ENCODE data around the gene DLGAP3. TPM values are rescaled to one million over a fixed set of nuclear protein-coding genes. Genes with fewer than 3 reads are reported as not detected.

DLGAP3 gene
- total RNA-seq, 5 donors from 2014 or later (not counting 1 experiment from before 2014, with no cell fraction given) = 0.78 to 1.6 (median 0.99) TPM

DNA sequence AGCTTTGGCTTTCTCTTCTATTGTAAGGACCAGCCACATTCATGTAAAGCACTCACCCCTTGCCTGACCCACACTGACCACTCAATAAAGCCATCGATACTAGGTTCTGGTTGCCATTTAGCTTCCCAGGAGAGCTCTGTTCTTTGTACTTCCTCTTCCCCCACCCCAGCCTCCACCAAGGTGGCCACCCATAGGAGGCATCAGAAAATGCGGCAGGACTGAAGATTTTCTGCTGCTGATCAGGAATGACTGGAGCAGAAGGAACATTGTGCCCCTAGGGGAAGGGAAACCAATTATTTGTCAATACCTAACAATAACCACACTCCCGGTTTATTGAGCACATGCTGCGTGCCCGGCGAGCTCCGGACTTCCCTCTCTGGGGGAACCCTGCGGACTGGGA, 64.7 kb downstream of the DLGAP3 start:
- no peaks in the 10 kb centered on the region for H3K9me3 Mint-ChIP-seq
- no peaks in the 10 kb centered on the region for H3K36me3 Mint-ChIP-seq
- Histone ChIP-seq H3K27ac (ENCODE audit: low read length) (peak overlapping the region; percentile 63), H3K36me3 (ENCODE audit: control insufficient read depth in 2 of 2, extremely low read depth in 1 of 2, insufficient read depth in 1 of 2, low read length in 1 of 2) (no peaks in the 10 kb centered on the region), H3K27me3 (replicated peaks in 1 of 2; ENCODE audit: control insufficient read depth in 2 of 2, extremely low read depth in 1 of 2, insufficient read depth in 2 of 2, low read length in 1 of 2) (no peaks in the 10 kb centered on the region), H3K4me3 (ENCODE audit: control insufficient read depth in 1 of 2, extremely low read depth in 1 of 2, low read length in 1 of 2) (no peak overlapping the region), H3K9me3 (no peaks in the 10 kb centered on the region), H3K4me1 (ENCODE audit: control insufficient read depth in 1 of 2, extremely low read depth in 1 of 2, insufficient read depth in 2 of 2, low read length in 2 of 2) (peaks cover 24 to 48% of the 10 kb centered on the region in 2 experiments)
- CTCF ChIA-PET = interaction anchor here (1.7 to 4.8 kb wide), 2 partner anchors 12 kb away, joined by 12 to 37 read pairs; no protein-coding TSS in a partner anchor
- POLR2A ChIA-PET = interaction anchor here in 1 of 2 donors (0.6 kb wide), 1 partner anchor 214 kb away, joined by 3 read pairs; no protein-coding TSS in a partner anchor
- H3K27me3 Mint-ChIP-seq = no peaks in the 10 kb centered on the region
- DNase-seq (no peak), ATAC-seq (replicated peaks in 1 of 4) (no peak)
- H3K4me1 Mint-ChIP-seq = peaks cover 35 to 59% (median 41%) of the 10 kb centered on the region in 3 donors
- peak overlapping the region; percentile 76 to 87 for H3K27ac Mint-ChIP-seq
- WGBS (ENCODE audit: insufficient coverage) = 98% methylated on average over 5 of the region's 8 CpGs
- H3K4me3 Mint-ChIP-seq = peak overlapping the region; percentile 70 to 82 (median 73)

DNA sequence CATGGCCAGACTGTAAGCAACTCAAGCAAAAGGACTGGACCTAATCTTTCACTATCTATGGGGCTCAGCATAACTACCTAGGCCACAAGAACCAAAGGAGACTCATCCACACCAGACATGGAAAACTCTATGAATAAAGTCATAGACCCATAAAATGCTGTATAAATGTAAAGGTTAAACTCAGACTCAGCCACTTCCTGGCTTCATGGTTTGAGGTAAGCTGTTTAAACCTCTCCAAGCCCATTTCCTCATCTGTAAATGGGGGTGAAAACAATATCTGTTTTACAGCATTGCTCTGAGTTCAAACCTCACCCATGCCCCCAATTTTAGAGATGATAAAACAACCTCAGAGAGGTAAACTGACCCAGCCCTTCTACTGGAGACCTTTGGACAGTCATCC, 65.9 kb downstream of the DLGAP3 start:
- H3K4me1 Mint-ChIP-seq = peaks cover 44 to 69% (median 50%) of the 10 kb centered on the region in 3 donors
- no peaks in the 10 kb centered on the region for H3K9me3 Mint-ChIP-seq
- ATAC-seq (replicated peaks in 1 of 4) = no peak
- H3K4me3 ChIP-seq (ENCODE audit: control insufficient read depth in 1 of 2, extremely low read depth in 1 of 2, low read length in 1 of 2) = peak overlapping the region in 1 of 2 donors; percentile 20
- POLR2A ChIA-PET = no interaction called here
- no peaks in the 10 kb centered on the region for H3K27me3 Mint-ChIP-seq
- no peaks in the 10 kb centered on the region for H3K9me3 ChIP-seq
- H3K4me1 ChIP-seq (ENCODE audit: control insufficient read depth in 1 of 2, extremely low read depth in 1 of 2, insufficient read depth in 2 of 2, low read length in 2 of 2) = peaks cover 28 to 58% of the 10 kb centered on the region in 2 experiments
- CTCF ChIA-PET = interaction anchor here in 1 of 2 donors (4.8 kb wide), 1 partner anchor 11 kb away, joined by 37 read pairs; no protein-coding TSS in a partner anchor
- DNase-seq = peak in 1 of 35 experiments; percentile 35
- H3K27ac Mint-ChIP-seq = peak overlapping the region; percentile 76 to 87
- peak overlapping the region; percentile 63 for H3K27ac ChIP-seq (ENCODE audit: low read length)
- no peaks in the 10 kb centered on the region for H3K36me3 ChIP-seq (ENCODE audit: control insufficient read depth in 2 of 2, extremely low read depth in 1 of 2, insufficient read depth in 1 of 2, low read length in 1 of 2)
- no peaks in the 10 kb centered on the region for H3K36me3 Mint-ChIP-seq
- H3K27me3 ChIP-seq (replicated peaks in 1 of 2; ENCODE audit: control insufficient read depth in 2 of 2, extremely low read depth in 1 of 2, insufficient read depth in 2 of 2, low read length in 1 of 2) = no peaks in the 10 kb centered on the region
- peak overlapping the region; percentile 7 to 82 (median 18) for H3K4me3 Mint-ChIP-seq

DNA sequence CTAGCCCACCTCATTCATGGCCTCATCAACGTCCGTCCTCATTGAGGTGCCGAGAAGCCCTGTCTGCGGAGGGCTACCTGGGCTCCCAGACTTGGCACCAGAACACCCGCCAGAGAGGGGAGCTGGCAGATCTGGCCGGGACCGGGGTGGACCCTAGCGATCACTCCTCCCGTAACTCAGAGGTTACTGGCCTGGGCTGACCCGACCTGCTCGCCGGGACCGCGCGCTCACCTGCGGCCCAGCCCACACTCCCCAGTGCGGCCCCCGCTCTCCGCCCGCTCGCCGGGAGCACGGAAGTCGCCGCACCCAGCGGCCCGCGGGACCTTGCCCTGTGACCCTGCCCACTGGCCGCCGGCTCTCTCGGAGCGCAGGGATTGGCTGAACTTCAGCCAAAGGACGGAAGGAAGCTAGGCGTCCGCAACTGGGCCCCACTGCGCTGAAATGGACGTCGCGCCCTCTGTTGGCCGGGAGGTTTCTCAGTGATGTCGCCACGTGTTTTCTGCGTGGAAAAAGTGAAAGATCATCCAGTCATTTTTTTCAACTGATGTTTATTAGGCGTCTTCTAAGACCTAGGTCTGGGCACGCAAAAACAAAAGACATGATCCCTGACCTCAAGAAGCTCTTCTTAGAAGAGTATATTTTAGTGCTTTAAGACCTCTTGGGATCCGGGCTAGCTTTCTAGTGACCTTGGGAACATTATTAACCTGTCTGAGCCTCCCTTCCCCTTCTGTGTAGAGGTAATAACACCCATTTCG, 69.8 kb downstream of the DLGAP3 start, which contains the start of gene SMIM12:
SMIM12 (minus strand) TSS at position 304 of the 755 bp plus-strand sequence. CDS start 3,772 bp downstream, outside the sequence.
- Mint-ChIP-seq H3K27ac (peak within 1 kb of the TSS; percentile 96), H3K27me3 (no peaks in the 10 kb centered on the region), H3K36me3 (peaks cover 3% of the 10 kb centered on the region), H3K4me1 (peaks cover 57 to 75% (median 63%) of the 10 kb centered on the region in 3 donors), H3K9me3 (no peaks in the 10 kb centered on the region), H3K4me3 (peak within 1 kb of the TSS; percentile 89 to 97 (median 97))
- peak within 1 kb of the TSS; percentile 85 for H3K27ac ChIP-seq (ENCODE audit: low read length)
- H3K9me3 ChIP-seq = no peaks in the 10 kb centered on the region
- H3K4me1 ChIP-seq (ENCODE audit: control insufficient read depth in 1 of 2, extremely low read depth in 1 of 2, insufficient read depth in 2 of 2, low read length in 2 of 2) = peaks cover 27 to 48% of the 10 kb centered on the region in 2 experiments
- H3K27me3 ChIP-seq (replicated peaks in 1 of 2; ENCODE audit: control insufficient read depth in 2 of 2, extremely low read depth in 1 of 2, insufficient read depth in 2 of 2, low read length in 1 of 2) = no peaks in the 10 kb centered on the region
- peaks cover 0 to 13% of the 10 kb centered on the region in 2 donors for H3K36me3 ChIP-seq (ENCODE audit: control insufficient read depth in 2 of 2, extremely low read depth in 1 of 2, insufficient read depth in 1 of 2, low read length in 1 of 2)
- ChIA-PET CTCF (interaction anchor here in 1 of 2 donors (0.9 to 1.2 kb wide), 3 partner anchors 9 to 333 kb away, joined by 3 to 4 read pairs (median 3); partner anchors contain the start of gene SFPQ), POLR2A (no interaction called here)
- DNase-seq = peak; percentile 68 to 93 (median 80)
- peak; percentile 94 to 98 (median 96) for ATAC-seq (replicated peaks in 1 of 4)
- under 1% methylated on average over 44 of the region's 47 CpGs for WGBS (ENCODE audit: insufficient coverage)
- peak within 1 kb of the TSS; percentile 92 to 95 for H3K4me3 ChIP-seq (ENCODE audit: control insufficient read depth in 1 of 2, extremely low read depth in 1 of 2, low read length in 1 of 2)

DNA sequence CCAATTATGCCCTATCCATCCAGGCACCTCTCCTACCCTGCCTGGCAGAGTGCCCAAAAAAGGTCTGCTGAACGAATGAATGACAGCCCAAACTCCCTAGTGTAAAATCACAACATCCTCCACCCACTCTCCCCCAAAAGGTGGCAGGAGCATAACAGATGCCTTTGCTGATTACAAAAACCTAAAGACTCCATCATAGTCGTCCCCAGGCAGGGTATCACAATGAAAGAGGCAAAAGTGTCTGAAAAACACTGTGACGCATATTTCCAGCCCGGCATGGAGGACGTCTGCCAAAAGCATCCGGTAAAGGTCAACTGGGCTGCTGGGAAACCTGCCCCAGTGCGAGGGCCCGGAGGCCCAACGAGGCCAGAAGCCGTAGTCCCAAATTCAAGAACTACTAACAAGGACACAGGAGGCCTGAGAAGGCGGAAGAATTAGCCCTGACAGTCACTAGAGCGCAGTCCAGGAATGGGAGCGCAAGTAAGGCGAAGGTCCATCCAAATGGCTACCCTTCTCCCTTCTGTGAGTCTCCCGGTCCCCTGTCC, 70.5 kb downstream of the DLGAP3 start:
- ChIA-PET CTCF (interaction anchor here in 1 of 2 donors (0.6 to 1.2 kb wide), 3 partner anchors 10 to 474 kb away, joined by 3 to 5 read pairs (median 3); partner anchors contain the start of gene SFPQ), POLR2A (interaction anchor here in 1 of 2 donors (0.5 kb wide), 1 partner anchor 126 kb away, joined by 3 read pairs; no protein-coding TSS in a partner anchor)
- peak overlapping the region; percentile 89 to 97 (median 97) for H3K4me3 Mint-ChIP-seq
- Histone ChIP-seq H3K4me3 (ENCODE audit: control insufficient read depth in 1 of 2, extremely low read depth in 1 of 2, low read length in 1 of 2) (peak overlapping the region; percentile 92 to 95), H3K27ac (ENCODE audit: low read length) (peak overlapping the region; percentile 85), H3K27me3 (replicated peaks in 1 of 2; ENCODE audit: control insufficient read depth in 2 of 2, extremely low read depth in 1 of 2, insufficient read depth in 2 of 2, low read length in 1 of 2) (no peaks in the 10 kb centered on the region), H3K9me3 (no peaks in the 10 kb centered on the region), H3K36me3 (ENCODE audit: control insufficient read depth in 2 of 2, extremely low read depth in 1 of 2, insufficient read depth in 1 of 2, low read length in 1 of 2) (peaks cover 0 to 18% of the 10 kb centered on the region in 2 donors), H3K4me1 (ENCODE audit: control insufficient read depth in 1 of 2, extremely low read depth in 1 of 2, insufficient read depth in 2 of 2, low read length in 2 of 2) (peaks cover 21 to 42% of the 10 kb centered on the region in 2 experiments)
- WGBS (ENCODE audit: insufficient coverage) = under 1% methylated on average over 15 of the region's 15 CpGs
- peaks cover 50 to 69% (median 57%) of the 10 kb centered on the region in 3 donors for H3K4me1 Mint-ChIP-seq
- peak overlapping the region; percentile 96 for H3K27ac Mint-ChIP-seq
- peak; percentile 18 to 44 (median 22) for ATAC-seq (replicated peaks in 1 of 4)
- peak in 30 of 35 experiments; percentile 11 to 54 (median 24) for DNase-seq
- no peaks in the 10 kb centered on the region for H3K9me3 Mint-ChIP-seq
- H3K36me3 Mint-ChIP-seq = peaks cover 3% of the 10 kb centered on the region
- H3K27me3 Mint-ChIP-seq = no peaks in the 10 kb centered on the region

DNA sequence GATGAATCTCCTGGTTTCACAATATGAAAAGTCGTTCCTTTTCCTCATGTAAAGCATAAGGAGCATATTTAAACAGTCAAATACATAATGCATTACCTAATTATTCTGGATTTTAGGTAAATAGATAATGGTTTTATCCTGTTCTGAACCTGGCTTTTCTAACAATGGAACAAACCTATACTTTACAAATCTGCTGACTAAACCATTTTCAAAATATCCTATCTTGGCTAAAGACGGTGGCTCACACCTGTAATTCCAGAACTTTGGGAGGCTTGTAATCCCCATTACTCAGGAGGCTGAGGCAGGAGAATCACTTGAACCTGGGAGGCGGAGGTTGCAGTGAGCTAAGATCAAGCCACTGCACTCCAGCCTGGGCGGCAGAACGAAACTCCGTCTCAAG, 72.8 kb downstream of the DLGAP3 start:
- no peak overlapping the region for H3K4me3 ChIP-seq (ENCODE audit: control insufficient read depth in 1 of 2, extremely low read depth in 1 of 2, low read length in 1 of 2)
- H3K27me3 ChIP-seq (replicated peaks in 1 of 2; ENCODE audit: control insufficient read depth in 2 of 2, extremely low read depth in 1 of 2, insufficient read depth in 2 of 2, low read length in 1 of 2) = no peaks in the 10 kb centered on the region
- peak overlapping the region in 1 of 2 donors; percentile 28 for H3K27ac Mint-ChIP-seq
- H3K36me3 ChIP-seq (ENCODE audit: control insufficient read depth in 2 of 2, extremely low read depth in 1 of 2, insufficient read depth in 1 of 2, low read length in 1 of 2) = peaks cover 0 to 22% of the 10 kb centered on the region in 2 donors
- no peak overlapping the region for H3K4me3 Mint-ChIP-seq
- no peaks in the 10 kb centered on the region for H3K9me3 ChIP-seq
- DNase-seq (no peak), ATAC-seq (replicated peaks in 1 of 4) (no peak)
- H3K27me3 Mint-ChIP-seq = no peaks in the 10 kb centered on the region
- no peak overlapping the region for H3K27ac ChIP-seq (ENCODE audit: low read length)
- peaks cover 6% of the 10 kb centered on the region for H3K36me3 Mint-ChIP-seq
- ChIA-PET CTCF (no interaction called here), POLR2A (interaction anchor here in 1 of 2 donors (0.6 kb wide), 1 partner anchor 458 kb away, joined by 3 read pairs; no protein-coding TSS in a partner anchor)
- peaks cover 45 to 60% (median 45%) of the 10 kb centered on the region in 3 donors for H3K4me1 Mint-ChIP-seq
- WGBS (ENCODE audit: insufficient coverage) = no CpG with 5 or more reads among the region's 6 CpGs
- no peaks in the 10 kb centered on the region for H3K9me3 Mint-ChIP-seq
- peaks cover 11 to 32% of the 10 kb centered on the region in 2 experiments for H3K4me1 ChIP-seq (ENCODE audit: control insufficient read depth in 1 of 2, extremely low read depth in 1 of 2, insufficient read depth in 2 of 2, low read length in 2 of 2)

DNA sequence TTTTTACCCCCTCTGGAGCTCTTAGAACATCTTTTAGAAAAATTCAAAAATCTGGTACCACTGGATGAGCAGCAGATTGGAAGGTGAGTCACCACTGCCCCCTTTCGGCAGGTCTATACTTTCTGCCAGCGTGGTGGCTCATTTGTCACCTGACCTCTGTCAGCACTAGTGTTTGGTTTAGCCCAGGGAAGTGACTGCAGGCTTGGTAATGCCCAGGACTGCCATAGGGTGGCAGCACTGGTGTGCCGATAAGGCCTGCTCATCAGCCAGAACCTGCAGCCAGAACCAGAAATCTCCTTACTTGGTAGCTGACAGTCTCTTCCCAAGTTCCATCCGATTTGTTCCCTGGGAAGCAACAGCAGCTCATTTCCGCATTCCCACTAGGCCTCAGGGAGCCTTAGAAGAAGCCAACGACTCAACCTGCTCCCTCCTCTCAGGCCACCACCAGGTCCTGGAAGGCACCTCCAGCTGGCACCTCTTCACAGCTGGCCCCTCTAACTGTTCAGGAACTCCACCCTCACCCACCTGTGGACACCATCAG, 76.7 kb downstream of the DLGAP3 start:
- no peaks in the 10 kb centered on the region for H3K9me3 Mint-ChIP-seq
- ChIA-PET CTCF (interaction anchor here (0.6 to 2.4 kb wide), 15 partner anchors 8 to 1534 kb away, joined by 3 to 37 read pairs (median 3); partner anchors contain the start of genes TMEM35B (in 2 of the 2) and ZMYM1 (in 1 of the 2)), POLR2A (no interaction called here)
- Histone ChIP-seq H3K27ac (ENCODE audit: low read length) (peak overlapping the region; percentile 4), H3K36me3 (ENCODE audit: control insufficient read depth in 2 of 2, extremely low read depth in 1 of 2, insufficient read depth in 1 of 2, low read length in 1 of 2) (peaks cover 0 to 43% of the 10 kb centered on the region in 2 donors), H3K9me3 (no peaks in the 10 kb centered on the region), H3K4me1 (ENCODE audit: control insufficient read depth in 1 of 2, extremely low read depth in 1 of 2, insufficient read depth in 2 of 2, low read length in 2 of 2) (peaks cover 0 to 8% of the 10 kb centered on the region in 2 experiments), H3K27me3 (replicated peaks in 1 of 2; ENCODE audit: control insufficient read depth in 2 of 2, extremely low read depth in 1 of 2, insufficient read depth in 2 of 2, low read length in 1 of 2) (no peaks in the 10 kb centered on the region), H3K4me3 (ENCODE audit: control insufficient read depth in 1 of 2, extremely low read depth in 1 of 2, low read length in 1 of 2) (no peak overlapping the region)
- peaks cover 21% of the 10 kb centered on the region for H3K36me3 Mint-ChIP-seq
- H3K4me3 Mint-ChIP-seq = no peak overlapping the region
- 44% methylated on average over 6 of the region's 6 CpGs for WGBS (ENCODE audit: insufficient coverage)
- H3K4me1 Mint-ChIP-seq = peaks cover 25 to 36% (median 35%) of the 10 kb centered on the region in 3 donors
- H3K27ac Mint-ChIP-seq = peak overlapping the region; percentile 30 to 36
- ATAC-seq (replicated peaks in 1 of 4) = peak; percentile 100
- H3K27me3 Mint-ChIP-seq = no peaks in the 10 kb centered on the region
- DNase-seq = peak; percentile 70 to 95 (median 88)

Data from T-cell (primary cell).